Right lobe of liver (tissue), 6 donors: ENCODE measurements around the gene POU6F1. TPM values are rescaled to one million over a fixed set of nuclear protein-coding genes. Genes with fewer than 3 reads are reported as not detected.
A peak's percentile ranks its signal among the peaks of the same experiment; 100 is the strongest.

Source experiments
- ATAC-seq, 4 donors: fragments of 200-7000 bp; cut with Tn5 transposase; one replicate each; pipeline ENCODE4 v1.9.1; 2020; ENCODE audit warnings: mild to moderate bottlenecking in 4 of 4, moderate library complexity in 4 of 4
- DNase-seq, 3 donors: peaks; one replicate each; pipeline ENCODE4 v3.0.0-alpha.2; 2020
- H3K27ac ChIP-seq, 3 donors: fragments of 200-600 bp; one replicate each; pipeline ENCODE4 v1.8.0; 2022
- H3K27me3 ChIP-seq, 2 donors: fragments of 200-600 bp; one replicate each; pipeline ENCODE4 v1.8.0; 2022
- H3K36me3 ChIP-seq, 4 donors: fragments of 200-600 bp; sonication (generic) in 1 of 4; one replicate each; pipeline versions ENCODE4 v1.5.1 to v1.8.0; 2017 to 2022; ENCODE audit warnings: control low read depth in 1 of 4
- H3K4me1 ChIP-seq, 4 donors: fragments of 200-600 bp; sonication (generic) in 1 of 4; one replicate each; pipeline versions ENCODE4 v1.5.1 to v1.8.0; 2017 to 2022; ENCODE audit warnings: control low read depth in 1 of 4
- H3K4me3 ChIP-seq, 3 donors: fragments of 200-600 bp; one replicate each; pipeline ENCODE4 v1.8.0; 2022
- H3K9me3 ChIP-seq, 4 donors: fragments of 200-600 bp; sonication (generic) in 1 of 4; one replicate each; pipeline versions ENCODE4 v1.5.1 to v1.8.0; 2017 to 2022; ENCODE audit warnings: control low read depth in 1 of 4
- POLR2A ChIP-seq: fragments of 450-650 bp; IDR thresholded peaks from one replicate; pipeline ENCODE4 v1.6.1; 2017; ENCODE audit warnings: antibody characterized with exemption, mild to moderate bottlenecking
- WGBS: methylation state at CpG from one replicate; pipeline ENCODE4 v1.1.6; 2018; ENCODE audit warnings: low coverage, low lambda C conversion rate; ENCODE audit not compliant: insufficient coverage; ENCODE audit errors: missing lambda C conversion rate; 5-methylcytosine and 5-hydroxymethylcytosine counted together
- intact Hi-C, 2 donors: fragments of 100-400 bp; cut with DNase I; formaldehyde crosslinking; loops; one replicate each; pipeline versions ENCODE4 v1.11.2 to v1.14.1; 2022
- total RNA-seq, 6 experiments: library from RNA; depleted of rRNA in 2 of 6; stranded (reverse); fragments of >200 nt in 2 of 6; fragmentation: NEBNext Ultra II Directional in 3 of 6; extraction: Animal tissue kit (Norgen Biotek cat#: 25700) in 3 of 6; gene quantifications; one replicate each; pipeline versions ENCODE4 v1.1.0 to v1.2.4, GENCODE V29; 2016 to 2023
- TF ChIP-seq, protein P1 (sequence below), 4 donors: fragments of 200-600 bp in 3 of 4; fragments of 450-650 bp in 1 of 4; IDR thresholded peaks; one replicate each; pipeline versions ENCODE4 v1.5.1 to v1.8.0; 2016 to 2022; ENCODE audit warnings: antibody characterized with exemption in 4 of 4, mild to moderate bottlenecking in 2 of 4
- donor health status: DM: no; HTN: yes; CAD: no.
- donor health status: DM: no; HTN: no; CAD: no.
- donor health status: DM: no; HTN: no; CAD: no.
- donor health status: DM: no; HTN: yes; CAD: no.
- donor health status: DM: no; HTN: yes; CAD: no.

The POU6F1 gene
- total RNA-seq, 6 experiments from 2014 or later: 2.5 to 7.0 (median 3.6) TPM

DNA sequence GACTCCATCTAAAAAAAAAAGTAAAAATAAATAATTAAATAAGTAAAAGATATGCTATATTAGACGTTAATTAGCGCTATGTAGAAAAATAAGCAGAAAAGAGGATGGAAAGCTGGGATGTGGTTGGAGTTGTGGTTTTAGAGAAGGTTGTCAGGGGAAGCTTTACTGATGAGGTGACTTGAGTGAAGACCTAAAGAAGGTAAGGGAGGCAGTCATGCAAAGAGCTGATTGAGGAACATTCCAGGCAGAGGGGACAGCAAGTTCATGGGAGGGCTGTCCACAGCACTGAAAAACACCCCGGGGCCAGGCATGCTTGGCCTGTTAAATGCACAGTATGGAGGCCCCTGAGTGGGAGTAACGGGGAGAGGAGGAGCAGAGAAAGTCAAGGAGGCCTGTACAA, 36.7 kb upstream of the POU6F1 start:
- Histone ChIP-seq H3K9me3 (no peaks in the 10 kb centered on the region), H3K27me3 (no peaks in the 10 kb centered on the region), H3K4me3 (no peak overlapping the region), H3K27ac (no peak overlapping the region), H3K36me3 (no peaks in the 10 kb centered on the region), H3K4me1 (no peaks in the 10 kb centered on the region)
- DNase-seq: no peak
- no peak for ATAC-seq
- intact Hi-C loops: no loop called here
- TF ChIP-seq, protein P1, sequence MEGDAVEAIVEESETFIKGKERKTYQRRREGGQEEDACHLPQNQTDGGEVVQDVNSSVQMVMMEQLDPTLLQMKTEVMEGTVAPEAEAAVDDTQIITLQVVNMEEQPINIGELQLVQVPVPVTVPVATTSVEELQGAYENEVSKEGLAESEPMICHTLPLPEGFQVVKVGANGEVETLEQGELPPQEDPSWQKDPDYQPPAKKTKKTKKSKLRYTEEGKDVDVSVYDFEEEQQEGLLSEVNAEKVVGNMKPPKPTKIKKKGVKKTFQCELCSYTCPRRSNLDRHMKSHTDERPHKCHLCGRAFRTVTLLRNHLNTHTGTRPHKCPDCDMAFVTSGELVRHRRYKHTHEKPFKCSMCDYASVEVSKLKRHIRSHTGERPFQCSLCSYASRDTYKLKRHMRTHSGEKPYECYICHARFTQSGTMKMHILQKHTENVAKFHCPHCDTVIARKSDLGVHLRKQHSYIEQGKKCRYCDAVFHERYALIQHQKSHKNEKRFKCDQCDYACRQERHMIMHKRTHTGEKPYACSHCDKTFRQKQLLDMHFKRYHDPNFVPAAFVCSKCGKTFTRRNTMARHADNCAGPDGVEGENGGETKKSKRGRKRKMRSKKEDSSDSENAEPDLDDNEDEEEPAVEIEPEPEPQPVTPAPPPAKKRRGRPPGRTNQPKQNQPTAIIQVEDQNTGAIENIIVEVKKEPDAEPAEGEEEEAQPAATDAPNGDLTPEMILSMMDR (IDR thresholded peaks at IDR 0.05): no peak
- TF ChIP-seq POLR2A: no peak
- WGBS: 67% methylated on average over 4 of the region's 4 CpGs

DNA sequence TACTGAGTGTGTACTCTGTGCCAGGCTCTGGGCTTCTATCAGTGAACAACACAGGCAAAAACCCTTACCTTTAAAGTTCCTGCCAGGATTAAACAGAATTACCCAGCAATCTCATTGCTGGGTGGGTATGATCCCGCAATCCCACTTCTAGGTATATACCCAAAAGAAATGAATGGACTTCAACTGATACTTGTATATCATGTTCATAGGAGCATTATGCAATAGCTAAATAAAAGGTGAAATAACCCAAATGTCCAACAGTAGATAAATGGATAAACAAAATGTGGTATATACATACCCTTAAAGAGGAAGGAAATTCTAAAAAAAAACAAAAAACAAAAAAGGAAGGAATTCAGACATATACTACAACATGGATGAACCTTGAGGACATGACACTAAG, 35.4 kb upstream of the POU6F1 start:
- intact Hi-C loops: no loop called here
- Histone ChIP-seq H3K36me3 (no peaks in the 10 kb centered on the region), H3K27me3 (no peaks in the 10 kb centered on the region), H3K4me3 (no peak overlapping the region), H3K4me1 (no peaks in the 10 kb centered on the region), H3K27ac (no peak overlapping the region), H3K9me3 (no peaks in the 10 kb centered on the region)
- ATAC-seq: no peak
- 100% methylated on average over 1 of the region's 1 CpG for WGBS
- DNase-seq: no peak
- TF ChIP-seq POLR2A: no peak
- TF ChIP-seq, protein P1 (IDR thresholded peaks at IDR 0.05): no peak

DNA sequence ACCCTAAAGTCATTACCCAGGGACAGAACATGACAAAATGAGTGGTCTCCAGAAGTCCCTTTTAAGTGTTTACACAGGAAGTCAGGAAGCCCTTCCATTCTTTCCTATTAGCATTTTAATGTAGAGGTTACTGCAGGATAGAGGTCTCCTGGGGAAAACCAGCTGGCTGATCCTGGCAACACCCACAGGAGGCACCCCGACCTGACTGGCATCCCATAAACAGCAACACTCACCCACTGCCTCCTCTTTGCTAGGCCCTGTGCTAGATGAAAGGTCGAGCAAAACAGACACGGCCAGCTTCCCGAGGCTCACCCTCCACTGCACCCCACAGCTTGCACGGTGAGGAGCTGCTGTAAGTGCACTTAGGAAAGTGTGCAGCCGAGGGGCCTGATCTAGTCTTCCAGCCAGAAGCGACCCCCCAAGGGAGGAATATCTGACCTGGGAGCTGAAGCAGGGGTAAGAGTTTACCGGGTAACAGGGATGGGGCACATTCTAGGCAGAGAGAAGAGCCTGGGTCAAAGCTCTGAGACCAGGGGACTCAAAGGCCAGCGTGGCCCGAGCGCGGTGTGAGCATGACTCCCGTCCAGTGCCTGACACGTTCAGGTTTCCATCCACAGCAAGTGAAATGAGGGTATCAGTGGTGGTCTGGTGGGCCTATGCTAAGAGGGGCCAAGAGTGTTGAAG, 29.8 kb upstream of the POU6F1 start:
- intact Hi-C loops: loop anchor here in 1 of 2 donors (10.0 kb wide), 1 partner anchor 193 kb away; no protein-coding TSS in a partner anchor
- H3K36me3 ChIP-seq: peaks cover 0 to 19% (median 3%) of the 10 kb centered on the region in 4 donors
- no peaks in the 10 kb centered on the region for H3K27me3 ChIP-seq
- peaks cover 0 to 9% (median 0%) of the 10 kb centered on the region in 4 donors for H3K4me1 ChIP-seq
- H3K9me3 ChIP-seq: no peaks in the 10 kb centered on the region
- WGBS: 84% methylated on average over 6 of the region's 14 CpGs
- no peak overlapping the region for H3K4me3 ChIP-seq
- DNase-seq (no peak), ATAC-seq (peak in 1 of 4 donors; percentile 9)
- no peak for TF ChIP-seq POLR2A
- TF ChIP-seq, protein P1 (IDR thresholded peaks at IDR 0.05): no peak
- H3K27ac ChIP-seq: no peak overlapping the region

DNA sequence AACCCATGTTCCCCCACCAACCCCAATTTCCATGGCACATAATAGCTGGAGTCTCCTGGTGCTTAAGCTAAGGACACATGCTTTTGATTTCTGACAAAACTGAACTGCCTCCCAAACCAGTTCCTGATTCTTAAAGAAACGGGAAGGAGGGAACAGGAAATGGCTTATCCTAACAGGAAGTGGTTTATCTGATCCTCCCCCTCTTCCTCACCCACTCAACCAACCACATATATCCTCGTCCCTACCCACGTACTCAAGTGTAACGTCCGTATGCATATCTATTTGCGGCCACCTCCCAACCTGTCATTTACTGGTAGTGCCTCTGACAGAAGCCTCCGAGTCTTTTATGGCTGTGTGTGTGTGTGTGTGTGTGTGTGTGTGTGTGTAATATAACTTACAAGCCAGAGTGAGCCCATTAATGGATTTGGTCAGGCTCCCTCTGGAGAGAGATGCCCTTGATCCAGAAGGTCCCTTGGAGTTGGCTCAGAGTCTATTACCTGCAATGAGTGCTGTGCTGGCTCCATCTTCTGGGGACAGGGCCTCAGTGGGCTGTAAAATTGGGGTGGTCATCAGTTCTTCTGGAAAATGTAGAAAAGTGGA, 28.5 kb upstream of the POU6F1 start:
- peak; percentile 33 for TF ChIP-seq POLR2A
- TF ChIP-seq, protein P1 (IDR thresholded peaks at IDR 0.05): peak in 2 of 4 donors; percentile 5 to 21
- Histone ChIP-seq H3K36me3 (peaks cover 0 to 32% (median 13%) of the 10 kb centered on the region in 4 donors), H3K4me3 (no peak overlapping the region), H3K4me1 (peaks cover 0 to 9% (median 0%) of the 10 kb centered on the region in 4 donors), H3K27ac (peak overlapping the region in 1 of 3 donors; percentile 29), H3K9me3 (no peaks in the 10 kb centered on the region), H3K27me3 (no peaks in the 10 kb centered on the region)
- intact Hi-C loops: loop anchor here in 1 of 2 donors (10.0 kb wide), 1 partner anchor 192 kb away; no protein-coding TSS in a partner anchor
- peak; percentile 61 to 80 (median 72) for ATAC-seq
- no peak for DNase-seq
- WGBS: 39% methylated on average over 6 of the region's 7 CpGs
